Measurements from ENCODE around the gene PROSER3. TPM values are rescaled to one million over a fixed set of nuclear protein-coding genes. Genes with fewer than 3 reads are reported as not detected.

Gene PROSER3
- total and polyA plus RNA-seq, 9 of the 15 experiments (the other 6 are each of a cell fraction or from before 2014, with no cell fraction given): 1.0 to 39.5 (median 5.1) TPM

GRCh38 chr19:35716801-35717664, 40.9 kb upstream of the PROSER3 start (continued):
- TF ChIP-seq, protein P1, sequence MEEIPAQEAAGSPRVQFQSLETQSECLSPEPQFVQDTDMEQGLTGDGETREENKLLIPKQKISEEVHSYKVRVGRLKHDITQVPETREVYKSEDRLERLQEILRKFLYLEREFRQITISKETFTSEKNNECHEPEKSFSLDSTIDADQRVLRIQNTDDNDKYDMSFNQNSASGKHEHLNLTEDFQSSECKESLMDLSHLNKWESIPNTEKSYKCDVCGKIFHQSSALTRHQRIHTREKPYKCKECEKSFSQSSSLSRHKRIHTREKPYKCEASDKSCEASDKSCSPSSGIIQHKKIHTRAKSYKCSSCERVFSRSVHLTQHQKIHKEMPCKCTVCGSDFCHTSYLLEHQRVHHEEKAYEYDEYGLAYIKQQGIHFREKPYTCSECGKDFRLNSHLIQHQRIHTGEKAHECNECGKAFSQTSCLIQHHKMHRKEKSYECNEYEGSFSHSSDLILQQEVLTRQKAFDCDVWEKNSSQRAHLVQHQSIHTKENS (CRISPR knock-in tag; IDR thresholded peaks at IDR 0.05): no peak
- TF ChIP-seq CHCHD3 (CRISPR knock-in tag; IDR thresholded peaks at IDR 0.05) (no peak), SRSF7 (optimal IDR thresholded peaks at IDR 0.05; ENCODE audit: low read depth, low read length) (no peak), SMAD1 (IDR thresholded peaks at IDR 0.05; ENCODE audit: low read depth, low read length, partially characterized antibody) (no peak), ZNF143 (CRISPR knock-in tag; IDR thresholded peaks at IDR 0.05) (peak; percentile 87), SMC3 (conservative IDR thresholded peaks at IDR 0.05; ENCODE audit: insufficient read depth, low read depth, low read length) (peak; percentile 74), MEF2A (IDR thresholded peaks at IDR 0.05; ENCODE audit: control insufficient read depth, low read depth, low read length) (no peak), ASH1L (IDR thresholded peaks at IDR 0.05; ENCODE audit: borderline replicate concordance, low read depth, partially characterized antibody) (no peak), IRF9 (tag; IDR thresholded peaks at IDR 0.05) (no peak), U2AF2 (optimal IDR thresholded peaks at IDR 0.05; ENCODE audit: low read depth, low read length) (no peak), ZNF695 (CRISPR knock-in tag; IDR thresholded peaks at IDR 0.05) (no peak), DACH1 (IDR thresholded peaks at IDR 0.05; ENCODE audit: partially characterized antibody) (no peak), RFX5 (IDR thresholded peaks at IDR 0.05; ENCODE audit: low read depth, low read length) (no peak), GABPB2 (CRISPR knock-in tag; conservative IDR thresholded peaks at IDR 0.05) (no peak), HDAC1 (IDR thresholded peaks at IDR 0.05) (peak in 1 of 2 experiments; percentile 82; a peak in 1 of 4 replicates), MCM7 (IDR thresholded peaks at IDR 0.05) (no peak), BMI1 (IDR thresholded peaks at IDR 0.05; ENCODE audit: low read length) (no peak), FOXP1 (CRISPR knock-in tag; IDR thresholded peaks at IDR 0.05) (no peak; the same call in 1 of the 2 replicates), TFAM (CRISPR knock-in tag; conservative IDR thresholded peaks at IDR 0.05) (no peak), ZSCAN29 (IDR thresholded peaks at IDR 0.05) (no peak)
- TF ChIP-seq, protein P2, sequence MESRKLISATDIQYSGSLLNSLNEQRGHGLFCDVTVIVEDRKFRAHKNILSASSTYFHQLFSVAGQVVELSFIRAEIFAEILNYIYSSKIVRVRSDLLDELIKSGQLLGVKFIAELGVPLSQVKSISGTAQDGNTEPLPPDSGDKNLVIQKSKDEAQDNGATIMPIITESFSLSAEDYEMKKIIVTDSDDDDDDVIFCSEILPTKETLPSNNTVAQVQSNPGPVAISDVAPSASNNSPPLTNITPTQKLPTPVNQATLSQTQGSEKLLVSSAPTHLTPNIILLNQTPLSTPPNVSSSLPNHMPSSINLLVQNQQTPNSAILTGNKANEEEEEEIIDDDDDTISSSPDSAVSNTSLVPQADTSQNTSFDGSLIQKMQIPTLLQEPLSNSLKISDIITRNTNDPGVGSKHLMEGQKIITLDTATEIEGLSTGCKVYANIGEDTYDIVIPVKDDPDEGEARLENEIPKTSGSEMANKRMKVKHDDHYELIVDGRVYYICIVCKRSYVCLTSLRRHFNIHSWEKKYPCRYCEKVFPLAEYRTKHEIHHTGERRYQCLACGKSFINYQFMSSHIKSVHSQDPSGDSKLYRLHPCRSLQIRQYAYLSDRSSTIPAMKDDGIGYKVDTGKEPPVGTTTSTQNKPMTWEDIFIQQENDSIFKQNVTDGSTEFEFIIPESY (CRISPR knock-in tag; IDR thresholded peaks at IDR 0.05): peak; percentile 45; the same call in 1 of the 2 replicates

Measured in K562 (cell line).